ENCODE data around the gene RANBP17. TPM values are rescaled to one million over a fixed set of nuclear protein-coding genes. Genes with fewer than 3 reads are reported as not detected.

RANBP17 gene
- polyA plus RNA-seq, 1 of the 3 experiments (the other 2 are of a cell fraction), result 6.0 TPM

DNA sequence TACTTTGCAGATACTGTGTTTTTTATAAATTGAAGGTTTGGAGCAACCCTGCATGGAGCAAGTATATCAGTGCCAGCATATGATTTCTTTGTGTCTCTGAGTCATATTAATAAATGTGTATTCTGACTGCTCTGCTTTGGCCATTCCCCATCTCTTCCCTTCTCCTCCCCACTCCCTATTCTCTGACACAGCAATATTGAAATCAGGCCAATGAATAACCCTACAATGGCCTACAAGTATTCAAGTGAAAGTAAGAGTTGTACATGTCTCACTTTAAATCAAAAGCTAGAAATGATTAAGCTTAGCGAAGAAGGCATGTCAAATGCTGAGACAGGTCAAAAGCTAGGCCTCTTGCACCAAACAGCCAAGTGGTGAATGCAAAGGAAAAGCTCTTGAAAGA, 365.0 kb downstream of the RANBP17 start:
- no peaks in the 10 kb centered on the region for H3K9me2 ChIP-seq
- POLR2A ChIA-PET, result interaction anchor here (1.2 kb wide), 1 partner anchor 82 kb away, joined by 7 read pairs; the partner anchor contains the start of gene TLX3
- CTCF ChIA-PET, result interaction anchor here (1.0 to 2.5 kb wide), 13 partner anchors 9 to 482 kb away, joined by 3 to 10 read pairs (median 6); partner anchors contain the start of gene TLX3
- H2AFZ ChIP-seq (ENCODE audit: low read depth), result no peak overlapping the region
- H3K9ac ChIP-seq, result no peak overlapping the region
- no peaks in the 10 kb centered on the region for H3K27me3 ChIP-seq (ENCODE audit: insufficient read depth)
- H3K27ac ChIP-seq (ENCODE audit: low read depth in 2 of 2, low read length in 1 of 2), result no peak overlapping the region; a peak in 1 of 4 replicates
- no peaks in the 10 kb centered on the region for H4K20me1 ChIP-seq (ENCODE audit: insufficient read depth)
- TF ChIP-seq SMC3 (IDR thresholded peaks at IDR 0.05; ENCODE audit: low read depth, low read length) (no peak), JUND (IDR thresholded peaks at IDR 0.05) (no peak), RFX5 (IDR thresholded peaks at IDR 0.05; ENCODE audit: low read length) (no peak), RXRA (IDR thresholded peaks at IDR 0.05; ENCODE audit: borderline replicate concordance, low read depth) (no peak), NFIC (IDR thresholded peaks at IDR 0.05; ENCODE audit: borderline replicate concordance) (no peak), POLR2AphosphoS5 (IDR thresholded peaks at IDR 0.05; ENCODE audit: low read depth, low read length) (no peak), GATA2 (CRISPR knock-in tag; IDR thresholded peaks at IDR 0.05) (no peak), YY1 (IDR thresholded peaks at IDR 0.05; ENCODE audit: low read depth) (no peak), GABPA (IDR thresholded peaks at IDR 0.05; ENCODE audit: low read depth) (no peak)
- TF ChIP-seq, protein P1, sequence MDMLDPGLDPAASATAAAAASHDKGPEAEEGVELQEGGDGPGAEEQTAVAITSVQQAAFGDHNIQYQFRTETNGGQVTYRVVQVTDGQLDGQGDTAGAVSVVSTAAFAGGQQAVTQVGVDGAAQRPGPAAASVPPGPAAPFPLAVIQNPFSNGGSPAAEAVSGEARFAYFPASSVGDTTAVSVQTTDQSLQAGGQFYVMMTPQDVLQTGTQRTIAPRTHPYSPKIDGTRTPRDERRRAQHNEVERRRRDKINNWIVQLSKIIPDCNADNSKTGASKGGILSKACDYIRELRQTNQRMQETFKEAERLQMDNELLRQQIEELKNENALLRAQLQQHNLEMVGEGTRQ (IDR thresholded peaks at IDR 0.05; ENCODE audit: borderline replicate concordance, low read depth, low read length), result no peak
- TF ChIP-seq, protein P2, sequence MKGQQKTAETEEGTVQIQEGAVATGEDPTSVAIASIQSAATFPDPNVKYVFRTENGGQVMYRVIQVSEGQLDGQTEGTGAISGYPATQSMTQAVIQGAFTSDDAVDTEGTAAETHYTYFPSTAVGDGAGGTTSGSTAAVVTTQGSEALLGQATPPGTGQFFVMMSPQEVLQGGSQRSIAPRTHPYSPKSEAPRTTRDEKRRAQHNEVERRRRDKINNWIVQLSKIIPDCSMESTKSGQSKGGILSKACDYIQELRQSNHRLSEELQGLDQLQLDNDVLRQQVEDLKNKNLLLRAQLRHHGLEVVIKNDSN (IDR thresholded peaks at IDR 0.05; ENCODE audit: borderline replicate concordance, low read depth), result no peak
- TF ChIP-seq, protein P3, sequence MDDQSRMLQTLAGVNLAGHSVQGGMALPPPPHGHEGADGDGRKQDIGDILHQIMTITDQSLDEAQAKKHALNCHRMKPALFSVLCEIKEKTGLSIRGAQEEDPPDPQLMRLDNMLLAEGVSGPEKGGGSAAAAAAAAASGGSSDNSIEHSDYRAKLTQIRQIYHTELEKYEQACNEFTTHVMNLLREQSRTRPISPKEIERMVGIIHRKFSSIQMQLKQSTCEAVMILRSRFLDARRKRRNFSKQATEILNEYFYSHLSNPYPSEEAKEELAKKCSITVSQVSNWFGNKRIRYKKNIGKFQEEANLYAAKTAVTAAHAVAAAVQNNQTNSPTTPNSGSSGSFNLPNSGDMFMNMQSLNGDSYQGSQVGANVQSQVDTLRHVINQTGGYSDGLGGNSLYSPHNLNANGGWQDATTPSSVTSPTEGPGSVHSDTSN (IDR thresholded peaks at IDR 0.05), result no peak
- TF ChIP-seq, protein P4, sequence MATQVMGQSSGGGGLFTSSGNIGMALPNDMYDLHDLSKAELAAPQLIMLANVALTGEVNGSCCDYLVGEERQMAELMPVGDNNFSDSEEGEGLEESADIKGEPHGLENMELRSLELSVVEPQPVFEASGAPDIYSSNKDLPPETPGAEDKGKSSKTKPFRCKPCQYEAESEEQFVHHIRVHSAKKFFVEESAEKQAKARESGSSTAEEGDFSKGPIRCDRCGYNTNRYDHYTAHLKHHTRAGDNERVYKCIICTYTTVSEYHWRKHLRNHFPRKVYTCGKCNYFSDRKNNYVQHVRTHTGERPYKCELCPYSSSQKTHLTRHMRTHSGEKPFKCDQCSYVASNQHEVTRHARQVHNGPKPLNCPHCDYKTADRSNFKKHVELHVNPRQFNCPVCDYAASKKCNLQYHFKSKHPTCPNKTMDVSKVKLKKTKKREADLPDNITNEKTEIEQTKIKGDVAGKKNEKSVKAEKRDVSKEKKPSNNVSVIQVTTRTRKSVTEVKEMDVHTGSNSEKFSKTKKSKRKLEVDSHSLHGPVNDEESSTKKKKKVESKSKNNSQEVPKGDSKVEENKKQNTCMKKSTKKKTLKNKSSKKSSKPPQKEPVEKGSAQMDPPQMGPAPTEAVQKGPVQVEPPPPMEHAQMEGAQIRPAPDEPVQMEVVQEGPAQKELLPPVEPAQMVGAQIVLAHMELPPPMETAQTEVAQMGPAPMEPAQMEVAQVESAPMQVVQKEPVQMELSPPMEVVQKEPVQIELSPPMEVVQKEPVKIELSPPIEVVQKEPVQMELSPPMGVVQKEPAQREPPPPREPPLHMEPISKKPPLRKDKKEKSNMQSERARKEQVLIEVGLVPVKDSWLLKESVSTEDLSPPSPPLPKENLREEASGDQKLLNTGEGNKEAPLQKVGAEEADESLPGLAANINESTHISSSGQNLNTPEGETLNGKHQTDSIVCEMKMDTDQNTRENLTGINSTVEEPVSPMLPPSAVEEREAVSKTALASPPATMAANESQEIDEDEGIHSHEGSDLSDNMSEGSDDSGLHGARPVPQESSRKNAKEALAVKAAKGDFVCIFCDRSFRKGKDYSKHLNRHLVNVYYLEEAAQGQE (IDR thresholded peaks at IDR 0.05; ENCODE audit: low read depth, low read length), result no peak
- TF ChIP-seq, protein P5, sequence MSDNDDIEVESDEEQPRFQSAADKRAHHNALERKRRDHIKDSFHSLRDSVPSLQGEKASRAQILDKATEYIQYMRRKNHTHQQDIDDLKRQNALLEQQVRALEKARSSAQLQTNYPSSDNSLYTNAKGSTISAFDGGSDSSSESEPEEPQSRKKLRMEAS (IDR thresholded peaks at IDR 0.05; ENCODE audit: low read depth), result no peak
- TF ChIP-seq, protein P6, sequence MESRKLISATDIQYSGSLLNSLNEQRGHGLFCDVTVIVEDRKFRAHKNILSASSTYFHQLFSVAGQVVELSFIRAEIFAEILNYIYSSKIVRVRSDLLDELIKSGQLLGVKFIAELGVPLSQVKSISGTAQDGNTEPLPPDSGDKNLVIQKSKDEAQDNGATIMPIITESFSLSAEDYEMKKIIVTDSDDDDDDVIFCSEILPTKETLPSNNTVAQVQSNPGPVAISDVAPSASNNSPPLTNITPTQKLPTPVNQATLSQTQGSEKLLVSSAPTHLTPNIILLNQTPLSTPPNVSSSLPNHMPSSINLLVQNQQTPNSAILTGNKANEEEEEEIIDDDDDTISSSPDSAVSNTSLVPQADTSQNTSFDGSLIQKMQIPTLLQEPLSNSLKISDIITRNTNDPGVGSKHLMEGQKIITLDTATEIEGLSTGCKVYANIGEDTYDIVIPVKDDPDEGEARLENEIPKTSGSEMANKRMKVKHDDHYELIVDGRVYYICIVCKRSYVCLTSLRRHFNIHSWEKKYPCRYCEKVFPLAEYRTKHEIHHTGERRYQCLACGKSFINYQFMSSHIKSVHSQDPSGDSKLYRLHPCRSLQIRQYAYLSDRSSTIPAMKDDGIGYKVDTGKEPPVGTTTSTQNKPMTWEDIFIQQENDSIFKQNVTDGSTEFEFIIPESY (IDR thresholded peaks at IDR 0.05; ENCODE audit: borderline replicate concordance, low read depth), result no peak
- TF ChIP-seq, protein P7, sequence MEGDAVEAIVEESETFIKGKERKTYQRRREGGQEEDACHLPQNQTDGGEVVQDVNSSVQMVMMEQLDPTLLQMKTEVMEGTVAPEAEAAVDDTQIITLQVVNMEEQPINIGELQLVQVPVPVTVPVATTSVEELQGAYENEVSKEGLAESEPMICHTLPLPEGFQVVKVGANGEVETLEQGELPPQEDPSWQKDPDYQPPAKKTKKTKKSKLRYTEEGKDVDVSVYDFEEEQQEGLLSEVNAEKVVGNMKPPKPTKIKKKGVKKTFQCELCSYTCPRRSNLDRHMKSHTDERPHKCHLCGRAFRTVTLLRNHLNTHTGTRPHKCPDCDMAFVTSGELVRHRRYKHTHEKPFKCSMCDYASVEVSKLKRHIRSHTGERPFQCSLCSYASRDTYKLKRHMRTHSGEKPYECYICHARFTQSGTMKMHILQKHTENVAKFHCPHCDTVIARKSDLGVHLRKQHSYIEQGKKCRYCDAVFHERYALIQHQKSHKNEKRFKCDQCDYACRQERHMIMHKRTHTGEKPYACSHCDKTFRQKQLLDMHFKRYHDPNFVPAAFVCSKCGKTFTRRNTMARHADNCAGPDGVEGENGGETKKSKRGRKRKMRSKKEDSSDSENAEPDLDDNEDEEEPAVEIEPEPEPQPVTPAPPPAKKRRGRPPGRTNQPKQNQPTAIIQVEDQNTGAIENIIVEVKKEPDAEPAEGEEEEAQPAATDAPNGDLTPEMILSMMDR (IDR thresholded peaks at IDR 0.05), result no peak
- H3K79me2 ChIP-seq (ENCODE audit: insufficient read depth), result no peaks in the 10 kb centered on the region
- no peaks in the 10 kb centered on the region for H3K36me3 ChIP-seq (replicated peaks in 1 of 2; ENCODE audit: control insufficient read depth in 1 of 2, insufficient read depth in 2 of 2, low read length in 1 of 2)
- WGBS (ENCODE audit: low lambda C conversion rate), result 96% methylated on average over 1 of the region's 1 CpG
- no peaks in the 10 kb centered on the region for H3F3A ChIP-seq (replicated peaks; ENCODE audit: insufficient read depth)
- H3K4me1 ChIP-seq (ENCODE audit: control insufficient read depth in 1 of 2, insufficient read depth in 2 of 2, low read depth in 1 of 2, low read length in 1 of 2), result peaks cover 0 to 7% of the 10 kb centered on the region in 2 experiments; a peak in 2 of 4 replicates
- H3K4me2 ChIP-seq, result no peak overlapping the region
- H3K9me3 ChIP-seq, result no peaks in the 10 kb centered on the region
- no peak for DNase-seq
- no peak overlapping the region for H3K4me3 ChIP-seq (ENCODE audit: low read depth in 2 of 2, low read length in 1 of 2)

Measured in SK-N-SH (cell line).